HepG2 (cell line): ENCODE measurements around the gene ARHGAP45.

Experiments
- EP300 ChIP-seq, 3 experiments: sonication (generic) in 1 of 3; formaldehyde crosslinking in 1 of 3; IDR thresholded peaks; 2 replicates each; pipeline versions ENCODE4 v1.5.1 to v1.6.1; 2011 to 2020; ENCODE audit warnings: low read depth in 2 of 3, low read length in 2 of 3, borderline replicate concordance in 1 of 3, improper control_type of control experiment in 1 of 3, mild to moderate bottlenecking in 1 of 3, missing genetic modification reagents in 1 of 3, moderate library complexity in 1 of 3
- ESRRA ChIP-seq: sonication (generic); formaldehyde crosslinking; IDR thresholded peaks from 2 replicates; pipeline ENCODE4 v1.5.1; 2020; ENCODE audit warnings: mild to moderate bottlenecking, low read depth, missing genetic modification reagents
- GLI4 ChIP-seq: sonication (generic); formaldehyde crosslinking; IDR thresholded peaks from 2 replicates; pipeline ENCODE4 v1.5.1; 2020; ENCODE audit warnings: missing genetic modification reagents, mild to moderate bottlenecking, moderate library complexity, borderline replicate concordance
- JUN ChIP-seq: sonication (generic); formaldehyde crosslinking; IDR thresholded peaks from 2 replicates; pipeline ENCODE4 v1.4.0; 2020; ENCODE audit warnings: mild to moderate bottlenecking, missing genetic modification reagents
- MTA3 ChIP-seq: sonication (generic); formaldehyde crosslinking; IDR thresholded peaks from 2 replicates; pipeline ENCODE4 v1.4.0; 2020; ENCODE audit warnings: missing genetic modification reagents
- YY1 ChIP-seq: IDR thresholded peaks from 2 replicates; pipeline ENCODE4 v1.6.1; 2011; ENCODE audit warnings: low read length, low read depth, moderate library complexity, mild to moderate bottlenecking; ENCODE audit not compliant: insufficient read depth, insufficient replicate concordance
- ZNF205 ChIP-seq: IDR thresholded peaks from 2 replicates; pipeline ENCODE4 v1.6.1; 2018; ENCODE audit warnings: missing biosample characterization, missing genetic modification reagents
- ZNF263 ChIP-seq: sonication (generic); formaldehyde crosslinking; IDR thresholded peaks from 2 replicates; pipeline ENCODE4 v1.4.0; 2020; ENCODE audit warnings: missing genetic modification reagents
- ZNF274 ChIP-seq: sonication (generic); formaldehyde crosslinking; IDR thresholded peaks from 2 replicates; pipeline ENCODE4 v1.5.1; 2020; ENCODE audit warnings: mild to moderate bottlenecking, missing genetic modification reagents
- TF ChIP-seq, protein P1 (sequence below): sonication (generic); formaldehyde crosslinking; IDR thresholded peaks from 2 replicates; pipeline ENCODE4 v1.5.0; 2020; ENCODE audit warnings: mild to moderate bottlenecking, missing genetic modification reagents, moderate library complexity

DNA sequence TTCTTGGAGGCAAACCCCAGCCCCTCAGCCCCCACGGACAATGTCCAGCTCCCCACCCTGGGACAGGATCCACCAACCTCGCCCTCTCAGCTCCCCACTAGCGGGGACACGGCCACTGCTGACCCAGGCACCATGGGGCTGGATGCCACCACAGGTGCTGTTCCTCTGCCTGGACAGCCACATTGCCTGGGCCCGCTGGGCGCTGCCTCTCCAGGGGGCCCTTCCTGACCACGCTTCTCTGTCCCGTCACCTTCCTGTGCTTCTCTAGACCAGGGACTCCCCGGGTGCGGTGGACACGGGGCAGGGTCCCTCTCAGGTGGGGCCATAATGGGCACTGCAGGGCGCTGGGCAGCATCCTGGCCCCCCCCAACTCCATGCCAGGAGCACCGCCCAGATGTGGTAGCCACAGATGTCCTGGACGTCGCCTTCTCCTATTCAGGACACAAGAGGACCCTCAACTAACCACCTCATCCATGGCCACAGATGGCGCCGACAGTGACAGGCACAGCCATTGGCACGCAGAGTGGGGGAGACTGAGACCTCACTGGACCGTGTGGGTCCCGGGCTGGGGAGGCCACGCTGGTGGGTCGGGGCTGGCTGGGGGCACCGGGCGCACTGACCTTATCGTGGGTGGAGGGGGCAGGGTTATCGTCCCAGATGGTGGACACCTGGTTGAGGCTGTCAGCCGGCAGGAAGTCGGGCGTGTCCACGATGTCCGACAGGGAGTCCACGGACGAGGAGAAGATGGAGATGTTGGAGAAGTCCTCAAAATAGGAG, 60.2 kb downstream of the ARHGAP45 start:
- TF ChIP-seq ZNF205 (CRISPR knock-in tag) (no peak), EP300 (IDR thresholded peaks at IDR 0.05; ENCODE audit: low read depth in 2 of 2, low read length in 2 of 2) (no peak), EP300 (CRISPR knock-in tag; IDR thresholded peaks at IDR 0.05; ENCODE audit: borderline replicate concordance) (no peak), ZNF274 (no peak), ESRRA (CRISPR knock-in tag) (no peak), GLI4 (CRISPR knock-in tag) (no peak), MTA3 (CRISPR knock-in tag) (no peak), JUN (no peak), ZNF263 (CRISPR knock-in tag) (no peak), YY1 (no peak)
- TF ChIP-seq, protein P1, sequence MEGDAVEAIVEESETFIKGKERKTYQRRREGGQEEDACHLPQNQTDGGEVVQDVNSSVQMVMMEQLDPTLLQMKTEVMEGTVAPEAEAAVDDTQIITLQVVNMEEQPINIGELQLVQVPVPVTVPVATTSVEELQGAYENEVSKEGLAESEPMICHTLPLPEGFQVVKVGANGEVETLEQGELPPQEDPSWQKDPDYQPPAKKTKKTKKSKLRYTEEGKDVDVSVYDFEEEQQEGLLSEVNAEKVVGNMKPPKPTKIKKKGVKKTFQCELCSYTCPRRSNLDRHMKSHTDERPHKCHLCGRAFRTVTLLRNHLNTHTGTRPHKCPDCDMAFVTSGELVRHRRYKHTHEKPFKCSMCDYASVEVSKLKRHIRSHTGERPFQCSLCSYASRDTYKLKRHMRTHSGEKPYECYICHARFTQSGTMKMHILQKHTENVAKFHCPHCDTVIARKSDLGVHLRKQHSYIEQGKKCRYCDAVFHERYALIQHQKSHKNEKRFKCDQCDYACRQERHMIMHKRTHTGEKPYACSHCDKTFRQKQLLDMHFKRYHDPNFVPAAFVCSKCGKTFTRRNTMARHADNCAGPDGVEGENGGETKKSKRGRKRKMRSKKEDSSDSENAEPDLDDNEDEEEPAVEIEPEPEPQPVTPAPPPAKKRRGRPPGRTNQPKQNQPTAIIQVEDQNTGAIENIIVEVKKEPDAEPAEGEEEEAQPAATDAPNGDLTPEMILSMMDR (CRISPR knock-in tag), result no peak
